Measurements from ENCODE around the gene HDDC2. TPM values are rescaled to one million over a fixed set of nuclear protein-coding genes. Genes with fewer than 3 reads are reported as not detected.

HDDC2 gene
- total RNA-seq, 1 donor from 2014 or later: 55.4 TPM

DNA sequence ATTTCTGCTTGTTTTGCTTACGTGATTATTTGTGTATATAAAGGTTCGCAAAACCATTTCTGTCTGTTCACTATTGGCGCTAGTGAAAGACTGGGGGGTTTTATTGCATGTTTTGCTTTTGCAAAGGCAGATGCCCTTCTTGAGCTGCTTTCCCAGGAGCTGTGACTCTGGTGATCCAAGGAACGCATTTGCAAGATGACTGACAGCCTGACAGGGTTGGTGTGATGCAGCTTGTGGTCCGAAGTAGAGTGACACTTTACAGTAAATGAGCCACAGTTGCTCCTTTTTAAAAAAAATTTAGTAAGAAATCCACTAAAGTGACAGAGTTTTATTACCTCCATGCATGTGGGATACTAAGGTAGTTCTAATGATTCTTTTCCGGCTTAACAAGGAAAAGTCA is 74.5 kb downstream of the HDDC2 start:
- H3K4me3 Mint-ChIP-seq (ENCODE audit: unreplicated experiment): no peak overlapping the region
- no peak for TF ChIP-seq CTCF (IDR thresholded peaks at IDR 0.05; ENCODE audit: partially characterized antibody, unreplicated experiment)
- DNase-seq: no peak
- no peaks in the 10 kb centered on the region for H3K36me3 Mint-ChIP-seq (ENCODE audit: unreplicated experiment)
- no peak overlapping the region for H3K27ac Mint-ChIP-seq (ENCODE audit: unreplicated experiment)
- H3K27me3 Mint-ChIP-seq (ENCODE audit: unreplicated experiment): no peaks in the 10 kb centered on the region
- H3K4me1 Mint-ChIP-seq (ENCODE audit: low read depth, unreplicated experiment): no peaks in the 10 kb centered on the region
- no peaks in the 10 kb centered on the region for H3K9me3 Mint-ChIP-seq (ENCODE audit: unreplicated experiment)

Other genes starting within 250 kb of the HDDC2 start
- not detected for gene TPD52L1, start 148.2 kb downstream of the HDDC2 start, total RNA-seq (ENCODE audit: unreplicated experiment)